ENCODE measurements around the gene C1orf52. TPM values are rescaled to one million over a fixed set of nuclear protein-coding genes. Genes with fewer than 3 reads are reported as not detected.

Gene C1orf52
- total RNA-seq, 1 experiment from 2014 or later = 55.1 TPM

Other genes starting within 250 kb of the C1orf52 start
- gene MCOLN3, start 211.2 kb downstream of the C1orf52 start, total RNA-seq (2014; rRNA removed; shearing (Covaris generic)) = 2.1 and 2.5 TPM in 2 replicates
- 6.5 and 7.8 TPM in 2 replicates for gene SYDE2, start 58.6 kb downstream of the C1orf52 start, total RNA-seq (2014; rRNA removed; shearing (Covaris generic))
- 50.7 and 73.2 TPM in 2 replicates for gene BCL10, start 17.0 kb upstream of the C1orf52 start, total RNA-seq (2014; rRNA removed; shearing (Covaris generic))
- 56.3 and 63.0 TPM in 2 replicates for gene DDAH1, start 205.5 kb upstream of the C1orf52 start, total RNA-seq (2014; rRNA removed; shearing (Covaris generic))